HCT116 (cell line): ENCODE results near the gene MARK1. TPM values are rescaled to one million over a fixed set of nuclear protein-coding genes. Genes with fewer than 3 reads are reported as not detected.

Experiments used
- ATAC-seq: fragments of 200-7000 bp; cut with Tn5 transposase; 2 replicates; pipeline ENCODE4 v1.9.1; 2020; ENCODE audit warnings: mild to moderate bottlenecking, moderate library complexity
- BruUV-seq: library from RNA; stranded (reverse); fragments of 400-500 nt; replicated peaks from 2 replicates; lab custom pipeline; 2021; lab: Mats Ljungman, UMichigan
- CTCF ChIA-PET: fragments of 300-600 bp; sonication (Branson Sonifier 250); formaldehyde crosslinking; loops from one replicate; lab custom pipeline; 2021; ENCODE audit warnings: antibody characterized with exemption; lab: Charles Lee
- POLR2A ChIA-PET: fragments of 300-600, 350-600 bp; sonication (Branson Sonifier 250); formaldehyde crosslinking; loops from one replicate; lab custom pipeline; 2021; ENCODE audit warnings: antibody characterized with exemption; lab: Charles Lee
- RAD21 ChIA-PET, 2 experiments: fragments of 300-600 bp; sonication (Branson Sonifier 250); formaldehyde crosslinking; loops; one replicate each; lab custom pipeline; 2023; ENCODE audit warnings: low total read pairs in 2 of 2; ENCODE audit not compliant: uncharacterized antibody in 2 of 2, unreplicated experiment in 2 of 2, low non-redundant PET in 1 of 2; lab: Charles Lee
- DNase-seq: peaks from one replicate; pipeline ENCODE4 v3.0.0-alpha.2; 2010; ENCODE audit warnings: low read depth, low spot score
- H2AFZ ChIP-seq: fragments of 200-600 bp; shearing (Covaris generic), sonication (generic); 2 replicates; pipeline ENCODE4 v1.6.1; 2017; ENCODE audit warnings: low read depth, mixed run types, mixed read lengths, antibody characterized with exemption, low read length; ENCODE audit not compliant: poor library complexity, severe bottlenecking
- H3K27ac ChIP-seq: 2 replicates; pipeline ENCODE4 v1.5.1; 2012; ENCODE audit warnings: low read depth, low read length
- H3K27me3 ChIP-seq: fragments of 200-600 bp; sonication (generic); 2 replicates; pipeline ENCODE4 v1.6.1; 2016; ENCODE audit warnings: mixed run types, low read length, mixed read lengths; ENCODE audit not compliant: insufficient read depth
- H3K36me3 ChIP-seq, 2 experiments: fragments of 200-500 bp in 1 of 2; fragments of 200-600 bp in 1 of 2; sonication (Bioruptor generic) in 1 of 2; sonication (generic) in 1 of 2; 2 replicates each; pipeline versions ENCODE4 v1.5.1 to v1.6.1; 2014 to 2016; ENCODE audit warnings: low read length in 2 of 2, inconsistent platforms in 1 of 2, mixed read lengths in 1 of 2, mixed run types in 1 of 2; ENCODE audit not compliant: insufficient read depth in 2 of 2, control insufficient read depth in 1 of 2
- H3K4me1 ChIP-seq, 2 experiments: fragments of 200-600 bp in 1 of 2; sonication (generic) in 1 of 2; 2 replicates each; pipeline versions ENCODE4 v1.5.1 to v1.6.1; 2012 to 2017; ENCODE audit warnings: low read length in 2 of 2, inconsistent platforms in 1 of 2, mild to moderate bottlenecking in 1 of 2, mixed read lengths in 1 of 2, mixed run types in 1 of 2, moderate library complexity in 1 of 2; ENCODE audit not compliant: insufficient read depth in 2 of 2, control insufficient read depth in 1 of 2
- H3K4me2 ChIP-seq: fragments of 200-600 bp; sonication (generic); 2 replicates; pipeline ENCODE4 v1.6.1; 2017; ENCODE audit warnings: mixed run types, low read length, mixed read lengths
- H3K4me3 ChIP-seq, 2 experiments: fragments of 200-600 bp in 1 of 2; sonication (generic) in 1 of 2; replicated peaks in 1 of 2; 2 replicates each; pipeline ENCODE4 v1.5.1; 2011 to 2016; ENCODE audit warnings: low read length in 2 of 2, control low read depth in 1 of 2, low read depth in 1 of 2, mild to moderate bottlenecking in 1 of 2, mixed read lengths in 1 of 2, mixed run types in 1 of 2
- H3K79me2 ChIP-seq: fragments of 200-600 bp; sonication (generic); 2 replicates; pipeline ENCODE4 v1.6.1; 2017; ENCODE audit warnings: mild to moderate bottlenecking, mixed run types, low read length, moderate library complexity, mixed read lengths; ENCODE audit not compliant: insufficient read depth
- H3K9ac ChIP-seq: fragments of 200-600 bp; sonication (generic); 2 replicates; pipeline ENCODE4 v1.6.1; 2016; ENCODE audit warnings: low read length, mixed read lengths
- H3K9me2 ChIP-seq: fragments of 200-600 bp; sonication (generic), shearing (Covaris generic); 2 replicates; pipeline ENCODE4 v1.6.1; 2017; ENCODE audit warnings: mixed run types, mild to moderate bottlenecking, moderate library complexity; ENCODE audit not compliant: insufficient read depth
- H3K9me3 ChIP-seq, 2 experiments: fragments of 200-500 bp in 1 of 2; fragments of 200-600 bp in 1 of 2; sonication (Bioruptor generic) in 1 of 2; sonication (generic) in 1 of 2; 2 replicates each; pipeline ENCODE4 v1.6.1; 2014 to 2017; ENCODE audit warnings: low read length in 2 of 2, mixed read lengths in 2 of 2, inconsistent platforms in 1 of 2, low read depth in 1 of 2, mild to moderate bottlenecking in 1 of 2, mixed run types in 1 of 2, moderate library complexity in 1 of 2; ENCODE audit not compliant: control insufficient read depth in 1 of 2, insufficient read depth in 1 of 2
- H4K20me1 ChIP-seq: fragments of 200-600 bp; sonication (generic), shearing (Covaris generic); 2 replicates; pipeline ENCODE4 v1.6.1; 2017; ENCODE audit warnings: mixed run types, mild to moderate bottlenecking, moderate library complexity; ENCODE audit not compliant: insufficient read depth
- CBX3 ChIP-seq: IDR thresholded peaks from 2 replicates; pipeline ENCODE4 v1.6.1; 2012; ENCODE audit warnings: low read depth
- CEBPB ChIP-seq: IDR thresholded peaks from 2 replicates; pipeline ENCODE4 v1.6.1; 2012; ENCODE audit warnings: low read depth
- EGR1 ChIP-seq: IDR thresholded peaks from 2 replicates; pipeline ENCODE4 v1.6.1; 2012; ENCODE audit warnings: low read depth
- ELF1 ChIP-seq: IDR thresholded peaks from 2 replicates; pipeline ENCODE4 v1.6.1; 2012; ENCODE audit warnings: low read depth, borderline replicate concordance
- EZH2 ChIP-seq: fragments of 200-600 bp; sonication (generic); IDR thresholded peaks from 2 replicates; pipeline ENCODE4 v1.6.1; 2017; ENCODE audit warnings: antibody characterized with exemption, mixed run types
- EZH2phosphoT487 ChIP-seq: fragments of 200-600 bp; IDR thresholded peaks from 2 replicates; pipeline ENCODE4 v1.6.1; 2018; ENCODE audit warnings: antibody characterized with exemption, borderline replicate concordance
- POLR2A ChIP-seq: IDR thresholded peaks from 2 replicates; pipeline ENCODE4 v1.7.0; 2011; ENCODE audit warnings: borderline replicate concordance; ENCODE audit not compliant: insufficient read depth, insufficient read length; ENCODE audit errors: extremely low read depth
- POLR2AphosphoS5 ChIP-seq: IDR thresholded peaks from 2 replicates; pipeline ENCODE4 v1.6.1; 2011; ENCODE audit warnings: mild to moderate bottlenecking, low read depth, low read length, moderate library complexity
- RAD21 ChIP-seq: IDR thresholded peaks from 2 replicates; pipeline ENCODE4 v1.6.1; 2012; ENCODE audit warnings: low read depth, mild to moderate bottlenecking
- SIN3A ChIP-seq: IDR thresholded peaks from 2 replicates; pipeline ENCODE4 v1.6.1; 2012; ENCODE audit warnings: low read depth
- SP1 ChIP-seq: IDR thresholded peaks from 2 replicates; pipeline ENCODE4 v1.6.1; 2012; ENCODE audit warnings: low read depth
- TCF7L2 ChIP-seq: IDR thresholded peaks from 2 replicates; pipeline ENCODE4 v1.7.0; 2011; ENCODE audit warnings: borderline replicate concordance, inconsistent platforms; ENCODE audit not compliant: insufficient read depth, insufficient read length; ENCODE audit errors: extremely low read depth
- YY1 ChIP-seq: IDR thresholded peaks from 2 replicates; pipeline ENCODE4 v1.6.1; 2011; ENCODE audit warnings: low read length, low read depth, moderate library complexity, mild to moderate bottlenecking; ENCODE audit not compliant: insufficient replicate concordance; ENCODE audit errors: extremely low read depth
- ZFX ChIP-seq: fragments of 450-650 bp; IDR thresholded peaks from 2 replicates; pipeline ENCODE4 v1.6.1; 2017
- intact Hi-C: fragments of 100-400 bp; cut with micrococcal nuclease; formaldehyde crosslinking; loops from 2 replicates; pipeline ENCODE4 v1.10.0; 2022
- total RNA-seq: library from RNA; stranded (reverse); gene quantifications from one replicate; pipeline ENCODE4 v1.2.1, GENCODE V29; 2021; ENCODE audit not compliant: unreplicated experiment
- TF ChIP-seq, protein P1 (sequence below): IDR thresholded peaks from 2 replicates; pipeline ENCODE4 v1.6.1; 2012
- TF ChIP-seq, protein P2 (sequence below): IDR thresholded peaks from 2 replicates; pipeline ENCODE4 v1.6.1; 2012
- TF ChIP-seq, protein P3 (sequence below), 3 experiments: fragments of 200-600 bp in 1 of 3; sonication (generic) in 1 of 3; IDR thresholded peaks in 2 of 3; conservative IDR thresholded peaks in 1 of 3; 2 replicates each; pipeline ENCODE4 v1.5.1; 2012 to 2017; ENCODE audit warnings: low read depth in 2 of 3, low read length in 2 of 3, antibody characterized with exemption in 1 of 3, borderline replicate concordance in 1 of 3, control low read depth in 1 of 3, mild to moderate bottlenecking in 1 of 3, mixed read lengths in 1 of 3, mixed run types in 1 of 3, moderate library complexity in 1 of 3; ENCODE audit not compliant: insufficient read depth in 1 of 3
- TF ChIP-seq, protein P4 (sequence below): IDR thresholded peaks from 2 replicates; pipeline ENCODE4 v1.6.1; 2012; ENCODE audit warnings: low read depth

Gene MARK1
- total RNA-seq, 1 experiment from 2014 or later, result 3.6 TPM

DNA sequence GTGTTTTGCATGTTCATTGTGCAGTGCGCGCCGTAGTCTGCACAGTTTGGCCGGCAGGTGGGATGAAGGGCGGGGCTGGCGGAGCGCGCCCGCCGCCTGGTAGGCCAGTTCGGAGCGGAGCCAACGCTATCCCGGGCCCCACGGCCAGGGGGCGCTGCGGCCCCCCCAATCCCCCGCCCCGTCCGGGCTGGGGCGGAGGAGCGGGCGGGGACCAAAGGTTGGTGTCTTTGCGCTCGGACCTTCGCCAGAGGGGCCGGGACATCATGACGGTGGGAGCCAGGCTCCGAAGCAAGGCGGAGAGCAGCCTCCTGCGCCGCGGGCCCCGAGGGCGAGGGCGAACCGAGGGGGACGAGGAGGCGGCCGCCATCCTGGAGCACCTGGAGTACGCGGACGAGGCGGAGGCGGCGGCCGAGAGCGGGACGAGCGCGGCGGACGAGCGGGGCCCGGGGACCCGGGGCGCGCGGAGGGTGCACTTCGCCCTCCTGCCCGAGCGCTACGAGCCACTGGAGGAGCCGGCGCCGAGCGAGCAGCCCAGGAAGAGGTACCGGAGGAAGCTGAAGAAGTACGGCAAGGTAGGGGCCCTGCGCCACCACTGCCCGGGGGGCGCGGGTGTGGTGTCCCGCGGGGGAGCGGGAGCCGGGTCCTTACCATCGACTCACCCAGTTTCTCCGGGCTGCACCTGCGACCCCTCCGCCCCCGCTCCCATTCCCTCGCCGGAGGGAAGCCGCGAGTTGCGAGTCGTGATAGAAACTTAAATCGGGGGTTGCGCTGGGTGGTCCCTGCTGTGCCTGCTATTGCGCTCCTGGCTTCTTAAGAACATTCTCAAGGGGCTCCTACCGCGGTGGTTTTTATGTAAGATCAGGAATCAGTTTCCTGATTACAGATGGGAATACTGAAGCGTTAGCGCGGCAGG is 162.5 kb downstream of the MARK1 start, which contains the start of gene C1orf115:
C1orf115 (plus strand) TSS at position 224 of the 913 bp plus-strand sequence; CDS start at position 264, 40 bp downstream.
- ATAC-seq, result peak; percentile 92
- no peaks in the 10 kb centered on the region for H3K27me3 ChIP-seq
- H3K4me3 ChIP-seq, result peak within 1 kb of the TSS; percentile 75 to 84
- peak within 1 kb of the TSS; percentile 91 for H3K4me2 ChIP-seq
- intact Hi-C loops, result loop anchor here (1.0 kb wide), 2 partner anchors 43 to 86 kb away; no protein-coding TSS in a partner anchor
- RAD21 ChIA-PET, result no interaction called here
- H2AFZ ChIP-seq, result peak within 1 kb of the TSS; percentile 99
- no peaks in the 10 kb centered on the region for H3K9me2 ChIP-seq
- H3K79me2 ChIP-seq, result no peaks in the 10 kb centered on the region
- no TSS peak for BruUV-seq
- DNase-seq, result peak; percentile 71
- H3K27ac ChIP-seq, result peak within 1 kb of the TSS; percentile 64; the same call in 1 of the 2 replicates
- POLR2A ChIA-PET, result no interaction called here
- no peaks in the 10 kb centered on the region for H3K36me3 ChIP-seq
- CTCF ChIA-PET, result interaction anchor here (2.0 kb wide), 1 partner anchor 43 kb away, joined by 10 read pairs; no protein-coding TSS in a partner anchor
- no peaks in the 10 kb centered on the region for H3K9me3 ChIP-seq
- H3K9ac ChIP-seq, result peak within 1 kb of the TSS; percentile 80
- peaks cover 0 to 18% of the 10 kb centered on the region in 2 experiments; a peak in 2 of 4 replicates for H3K4me1 ChIP-seq
- no peaks in the 10 kb centered on the region for H4K20me1 ChIP-seq
- TF ChIP-seq TCF7L2 (peak; percentile 17), EZH2phosphoT487 (no peak), POLR2A (peak; percentile 53), POLR2AphosphoS5 (peak; percentile 93), RAD21 (peak; percentile 61), CBX3 (peak; percentile 89; the same call in 1 of the 2 replicates), EGR1 (no peak), YY1 (peak; percentile 54), ZFX (peak; percentile 68), SP1 (peak; percentile 45; the same call in 1 of the 2 replicates), CEBPB (no peak), EZH2 (no peak), ELF1 (no peak), SIN3A (no peak)
- TF ChIP-seq, protein P1, sequence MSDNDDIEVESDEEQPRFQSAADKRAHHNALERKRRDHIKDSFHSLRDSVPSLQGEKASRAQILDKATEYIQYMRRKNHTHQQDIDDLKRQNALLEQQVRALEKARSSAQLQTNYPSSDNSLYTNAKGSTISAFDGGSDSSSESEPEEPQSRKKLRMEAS, result peak; percentile 77
- TF ChIP-seq, protein P2, sequence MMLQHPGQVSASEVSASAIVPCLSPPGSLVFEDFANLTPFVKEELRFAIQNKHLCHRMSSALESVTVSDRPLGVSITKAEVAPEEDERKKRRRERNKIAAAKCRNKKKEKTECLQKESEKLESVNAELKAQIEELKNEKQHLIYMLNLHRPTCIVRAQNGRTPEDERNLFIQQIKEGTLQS, result no peak
- TF ChIP-seq, protein P3, sequence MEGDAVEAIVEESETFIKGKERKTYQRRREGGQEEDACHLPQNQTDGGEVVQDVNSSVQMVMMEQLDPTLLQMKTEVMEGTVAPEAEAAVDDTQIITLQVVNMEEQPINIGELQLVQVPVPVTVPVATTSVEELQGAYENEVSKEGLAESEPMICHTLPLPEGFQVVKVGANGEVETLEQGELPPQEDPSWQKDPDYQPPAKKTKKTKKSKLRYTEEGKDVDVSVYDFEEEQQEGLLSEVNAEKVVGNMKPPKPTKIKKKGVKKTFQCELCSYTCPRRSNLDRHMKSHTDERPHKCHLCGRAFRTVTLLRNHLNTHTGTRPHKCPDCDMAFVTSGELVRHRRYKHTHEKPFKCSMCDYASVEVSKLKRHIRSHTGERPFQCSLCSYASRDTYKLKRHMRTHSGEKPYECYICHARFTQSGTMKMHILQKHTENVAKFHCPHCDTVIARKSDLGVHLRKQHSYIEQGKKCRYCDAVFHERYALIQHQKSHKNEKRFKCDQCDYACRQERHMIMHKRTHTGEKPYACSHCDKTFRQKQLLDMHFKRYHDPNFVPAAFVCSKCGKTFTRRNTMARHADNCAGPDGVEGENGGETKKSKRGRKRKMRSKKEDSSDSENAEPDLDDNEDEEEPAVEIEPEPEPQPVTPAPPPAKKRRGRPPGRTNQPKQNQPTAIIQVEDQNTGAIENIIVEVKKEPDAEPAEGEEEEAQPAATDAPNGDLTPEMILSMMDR (IDR thresholded peaks at IDR 0.05 in 2 of 3, conservative IDR thresholded peaks at IDR 0.05 in 1 of 3; ENCODE audit: borderline replicate concordance in 1 of 3, insufficient read depth in 1 of 3, low read depth in 2 of 3, low read length in 2 of 3), result peak; percentile 87 to 98 (median 92)
- TF ChIP-seq, protein P4, sequence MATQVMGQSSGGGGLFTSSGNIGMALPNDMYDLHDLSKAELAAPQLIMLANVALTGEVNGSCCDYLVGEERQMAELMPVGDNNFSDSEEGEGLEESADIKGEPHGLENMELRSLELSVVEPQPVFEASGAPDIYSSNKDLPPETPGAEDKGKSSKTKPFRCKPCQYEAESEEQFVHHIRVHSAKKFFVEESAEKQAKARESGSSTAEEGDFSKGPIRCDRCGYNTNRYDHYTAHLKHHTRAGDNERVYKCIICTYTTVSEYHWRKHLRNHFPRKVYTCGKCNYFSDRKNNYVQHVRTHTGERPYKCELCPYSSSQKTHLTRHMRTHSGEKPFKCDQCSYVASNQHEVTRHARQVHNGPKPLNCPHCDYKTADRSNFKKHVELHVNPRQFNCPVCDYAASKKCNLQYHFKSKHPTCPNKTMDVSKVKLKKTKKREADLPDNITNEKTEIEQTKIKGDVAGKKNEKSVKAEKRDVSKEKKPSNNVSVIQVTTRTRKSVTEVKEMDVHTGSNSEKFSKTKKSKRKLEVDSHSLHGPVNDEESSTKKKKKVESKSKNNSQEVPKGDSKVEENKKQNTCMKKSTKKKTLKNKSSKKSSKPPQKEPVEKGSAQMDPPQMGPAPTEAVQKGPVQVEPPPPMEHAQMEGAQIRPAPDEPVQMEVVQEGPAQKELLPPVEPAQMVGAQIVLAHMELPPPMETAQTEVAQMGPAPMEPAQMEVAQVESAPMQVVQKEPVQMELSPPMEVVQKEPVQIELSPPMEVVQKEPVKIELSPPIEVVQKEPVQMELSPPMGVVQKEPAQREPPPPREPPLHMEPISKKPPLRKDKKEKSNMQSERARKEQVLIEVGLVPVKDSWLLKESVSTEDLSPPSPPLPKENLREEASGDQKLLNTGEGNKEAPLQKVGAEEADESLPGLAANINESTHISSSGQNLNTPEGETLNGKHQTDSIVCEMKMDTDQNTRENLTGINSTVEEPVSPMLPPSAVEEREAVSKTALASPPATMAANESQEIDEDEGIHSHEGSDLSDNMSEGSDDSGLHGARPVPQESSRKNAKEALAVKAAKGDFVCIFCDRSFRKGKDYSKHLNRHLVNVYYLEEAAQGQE, result no peak
